MM.1S (cell line): Measurements from ENCODE around the gene CDC25A.

Experiments used
- CTCF ChIP-seq: fragments of 300-600 bp; sonication (generic); IDR thresholded peaks from 2 replicates; pipeline ENCODE4 v1.5.1; 2016; ENCODE audit warnings: antibody characterized with exemption, low read length, mixed read lengths
- EZH2 ChIP-seq: fragments of 300-600 bp; sonication (generic); optimal IDR thresholded peaks from 2 replicates; pipeline ENCODE3; 2017; ENCODE audit warnings: low read depth, mild to moderate bottlenecking, antibody characterized with exemption, low read length, mixed read lengths
- EZH2phosphoT487 ChIP-seq: fragments of 300-600 bp; sonication (generic); IDR thresholded peaks from 2 replicates; pipeline ENCODE4 v1.6.1; 2018; ENCODE audit warnings: antibody characterized with exemption, low read length

DNA sequence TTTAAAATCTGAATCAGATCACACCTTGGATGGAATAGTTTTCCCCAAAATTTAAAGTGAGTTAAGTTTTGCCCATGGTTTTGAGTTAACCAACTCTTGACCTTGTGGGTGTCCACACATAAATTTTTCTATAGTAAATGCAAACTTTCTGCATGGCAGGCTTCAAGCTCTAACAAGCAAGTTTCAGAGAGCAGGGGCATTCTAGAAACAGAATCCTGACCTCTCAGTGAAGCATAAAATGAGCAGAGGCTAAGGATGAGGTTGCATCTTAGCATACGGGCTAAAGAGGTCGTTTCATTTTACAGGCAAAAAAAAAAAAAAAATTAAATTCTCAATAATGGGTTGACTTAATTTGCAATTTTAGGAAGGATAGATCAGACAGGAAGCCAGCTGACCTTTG lies 32.1 kb downstream of the CDC25A start:
- no peak for TF ChIP-seq CTCF
- no peak for TF ChIP-seq EZH2phosphoT487
- no peak for TF ChIP-seq EZH2
